ENCODE data around the gene ZNF385A.
"Not testable (repeated sequence)": the region's sequence is repeated elsewhere in the genome, so short reads cannot be mapped to it uniquely, and the experiment has no call there.

The ZNF385A gene

GRCh38 chr12:54352891-54353874 is 31.4 kb downstream of the ZNF385A start:
- DNase-seq = no peak

- no peak for DNase-seq
Measured at GRCh38 chr12:54352022-54352531, 32.5 kb downstream of the ZNF385A start.

GRCh38 chr12:54351341-54351740 is 33.2 kb downstream of the ZNF385A start:
- no peak for DNase-seq

GRCh38 chr12:54350743-54351142 is 33.8 kb downstream of the ZNF385A start:
- no peak for DNase-seq

- no peak for DNase-seq
Measured at GRCh38 chr12:54349679-54350078, 34.9 kb downstream of the ZNF385A start.

GRCh38 chr12:54349036-54349435 is 35.5 kb downstream of the ZNF385A start:
- DNase-seq = no peak

GRCh38 chr12:54341378-54342300 is 42.9 kb downstream of the ZNF385A start:
- no peak for DNase-seq

- DNase-seq = no peak
Measured at GRCh38 chr12:54340846-54341245, 43.7 kb downstream of the ZNF385A start.

- no peak for DNase-seq
Measured at GRCh38 chr12:54338698-54339296, 45.7 kb downstream of the ZNF385A start.

- no peak for DNase-seq
Measured at GRCh38 chr12:54337854-54338650, 46.5 kb downstream of the ZNF385A start.

GRCh38 chr12:54337280-54337842 is 47.2 kb downstream of the ZNF385A start:
- DNase-seq = no peak

- DNase-seq = no peak
Measured at GRCh38 chr12:54333420-54334034, 51.0 kb downstream of the ZNF385A start.

GRCh38 chr12:54331461-54331860 is 53.1 kb downstream of the ZNF385A start:
- no peak for DNase-seq

GRCh38 chr12:54330442-54330841 is 54.1 kb downstream of the ZNF385A start:
- no peak for DNase-seq

GRCh38 chr12:54329759-54330158 is 54.8 kb downstream of the ZNF385A start:
- DNase-seq = no peak

GRCh38 chr12:54328595-54329337 is 55.8 kb downstream of the ZNF385A start:
- no peak for DNase-seq

- not testable (repeated sequence) for DNase-seq
Measured at GRCh38 chr12:54325442-54326109, 59.0 kb downstream of the ZNF385A start.

GRCh38 chr12:54324617-54325441 is 59.7 kb downstream of the ZNF385A start, which contains the start of gene COPZ1:
TSS of gene COPZ1 (plus strand) at chr12:54325131. CDS start at chr12:54325164, 33 bp downstream.
- DNase-seq = peak; percentile 99

GRCh38 chr12:54321363-54321762 is 63.2 kb downstream of the ZNF385A start:
- no peak for DNase-seq
